SK-N-SH treated with all-trans-retinoic acid at 6 μM for 48 hours (cell line): ENCODE data around the gene SOX21.

Source experiments
- ATAC-seq: fragments of 200-7000 bp; cut with Tn5 transposase; 3 replicates; pipeline ENCODE4 v1.9.1; 2020; ENCODE audit warnings: mild to moderate bottlenecking, moderate library complexity
- ARNTL ChIP-seq: fragments of 450-650 bp; formaldehyde crosslinking; IDR thresholded peaks from 2 replicates; pipeline ENCODE4 v1.5.0; 2020; ENCODE audit warnings: low read depth, mild to moderate bottlenecking, moderate library complexity, borderline replicate concordance
- BACH2 ChIP-seq: fragments of 250-450 bp; sonication (Bioruptor Pico); IDR thresholded peaks from 2 replicates; pipeline ENCODE4 v1.9.0; 2021; ENCODE audit warnings: mild to moderate bottlenecking, borderline replicate concordance
- ESRRG ChIP-seq: fragments of 250-450 bp; sonication (Bioruptor Pico); IDR thresholded peaks from 2 replicates; pipeline ENCODE4 v1.6.1; 2021; ENCODE audit warnings: mild to moderate bottlenecking
- GLIS3 ChIP-seq: fragments of 250-450 bp; sonication (Bioruptor Pico); IDR thresholded peaks from 2 replicates; pipeline ENCODE4 v1.5.0; 2020; ENCODE audit warnings: mild to moderate bottlenecking, moderate library complexity
- ISL1 ChIP-seq: fragments of 250-450 bp; sonication (Bioruptor Pico); IDR thresholded peaks from 2 replicates; pipeline ENCODE4 v2.1.2; 2022; ENCODE audit warnings: mild to moderate bottlenecking, moderate library complexity
- OSR1 ChIP-seq: fragments of 250-450 bp; sonication (Bioruptor Pico); IDR thresholded peaks from 2 replicates; pipeline ENCODE4 v1.8.0; 2022; ENCODE audit warnings: moderate library complexity, mild to moderate bottlenecking, inconsistent platforms
- PPARA ChIP-seq: fragments of 250-450 bp; sonication (Bioruptor Pico); IDR thresholded peaks from 2 replicates; pipeline ENCODE4 v1.5.0; 2020; ENCODE audit warnings: mild to moderate bottlenecking, borderline replicate concordance
- RARB ChIP-seq: fragments of 250-450 bp; sonication (Bioruptor Pico); IDR thresholded peaks from 2 replicates; pipeline ENCODE4 v1.8.0; 2021; ENCODE audit warnings: mild to moderate bottlenecking, moderate library complexity
- SNAI2 ChIP-seq: fragments of 250-450 bp; sonication (Bioruptor Pico); IDR thresholded peaks from 2 replicates; pipeline ENCODE4 v1.5.0; 2020; ENCODE audit warnings: mild to moderate bottlenecking, moderate library complexity
- TCF4 ChIP-seq: fragments of 250-450 bp; sonication (Bioruptor Pico); IDR thresholded peaks from 2 replicates; pipeline ENCODE4 v1.8.0; 2021; ENCODE audit warnings: mild to moderate bottlenecking, moderate library complexity, borderline replicate concordance
- TOX ChIP-seq: fragments of 250-450 bp; sonication (Bioruptor Pico); IDR thresholded peaks from 2 replicates; pipeline ENCODE4 v1.8.0; 2021; ENCODE audit warnings: mild to moderate bottlenecking, moderate library complexity, borderline replicate concordance
- ZC3H10 ChIP-seq: fragments of 250-450 bp; sonication (Bioruptor Pico); IDR thresholded peaks from 2 replicates; pipeline ENCODE4 v1.5.1; 2021; ENCODE audit warnings: mild to moderate bottlenecking, moderate library complexity
- ZFP3 ChIP-seq: fragments of 250-450 bp; sonication (Bioruptor Pico); IDR thresholded peaks from 2 replicates; pipeline ENCODE4 v1.5.0; 2020; ENCODE audit warnings: mild to moderate bottlenecking, moderate library complexity
- ZFP30 ChIP-seq: fragments of 450-650 bp; formaldehyde crosslinking; IDR thresholded peaks from 2 replicates; pipeline ENCODE4 v1.5.0; 2022; ENCODE audit warnings: mild to moderate bottlenecking, moderate library complexity
- ZNF565 ChIP-seq: fragments of 450-650 bp; formaldehyde crosslinking; conservative IDR thresholded peaks from 2 replicates; pipeline ENCODE4 v1.5.0; 2020; ENCODE audit warnings: low read depth, mild to moderate bottlenecking, moderate library complexity
- ZNF70 ChIP-seq: fragments of 450-650 bp; formaldehyde crosslinking; IDR thresholded peaks from 2 replicates; pipeline ENCODE4 v1.5.0; 2020; ENCODE audit warnings: mild to moderate bottlenecking, moderate library complexity
- ZNF8 ChIP-seq: fragments of 450-650 bp; formaldehyde crosslinking; IDR thresholded peaks from 2 replicates; pipeline ENCODE4 v1.5.0; 2020; ENCODE audit warnings: mild to moderate bottlenecking, moderate library complexity
- TF ChIP-seq, protein P1 (sequence below): fragments of 250-450 bp; sonication (Bioruptor Pico); IDR thresholded peaks from 2 replicates; pipeline ENCODE4 v1.8.0; 2020; ENCODE audit warnings: mild to moderate bottlenecking, moderate library complexity, borderline replicate concordance
- TF ChIP-seq, protein P2 (sequence below): fragments of 250-450 bp; sonication (Bioruptor Pico); IDR thresholded peaks from 2 replicates; pipeline ENCODE4 v1.5.1; 2021; ENCODE audit warnings: mild to moderate bottlenecking, moderate library complexity
- TF ChIP-seq, protein P3 (sequence below): fragments of 250-450 bp; sonication (Bioruptor Pico); IDR thresholded peaks from 2 replicates; pipeline ENCODE4 v1.8.0; 2021; ENCODE audit warnings: low read depth, mild to moderate bottlenecking, moderate library complexity, borderline replicate concordance
- TF ChIP-seq, protein P4 (sequence below): fragments of 250-450 bp; sonication (Bioruptor Pico); IDR thresholded peaks from 2 replicates; pipeline ENCODE4 v1.5.1; 2020; ENCODE audit warnings: low read depth, mild to moderate bottlenecking, moderate library complexity
- TF ChIP-seq, protein P5 (sequence below): fragments of 250-450 bp; sonication (Bioruptor Pico); IDR thresholded peaks from 2 replicates; pipeline ENCODE4 v1.5.0; 2020; ENCODE audit warnings: mild to moderate bottlenecking, moderate library complexity

Gene SOX21

DNA sequence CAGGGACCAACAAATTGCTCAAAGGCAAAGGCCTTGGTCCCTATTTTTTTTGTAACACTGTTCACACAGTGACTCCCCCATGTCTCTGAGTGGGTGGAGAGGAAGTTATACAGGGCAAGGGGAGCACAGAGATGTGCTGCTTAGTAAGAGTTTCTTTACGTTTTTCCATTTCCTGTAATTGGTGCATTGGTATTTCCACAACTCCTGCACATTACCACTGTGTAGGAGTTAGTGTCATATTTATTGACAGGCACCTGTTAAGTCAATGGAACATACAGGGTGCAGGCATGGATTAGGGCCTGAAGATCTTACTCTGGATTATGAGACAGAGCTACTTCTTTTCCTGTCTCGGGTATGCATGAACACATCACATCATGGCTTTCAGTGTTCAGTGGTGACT lies 45.2 kb downstream of the SOX21 start:
- no peak for ATAC-seq
- TF ChIP-seq, protein P1, sequence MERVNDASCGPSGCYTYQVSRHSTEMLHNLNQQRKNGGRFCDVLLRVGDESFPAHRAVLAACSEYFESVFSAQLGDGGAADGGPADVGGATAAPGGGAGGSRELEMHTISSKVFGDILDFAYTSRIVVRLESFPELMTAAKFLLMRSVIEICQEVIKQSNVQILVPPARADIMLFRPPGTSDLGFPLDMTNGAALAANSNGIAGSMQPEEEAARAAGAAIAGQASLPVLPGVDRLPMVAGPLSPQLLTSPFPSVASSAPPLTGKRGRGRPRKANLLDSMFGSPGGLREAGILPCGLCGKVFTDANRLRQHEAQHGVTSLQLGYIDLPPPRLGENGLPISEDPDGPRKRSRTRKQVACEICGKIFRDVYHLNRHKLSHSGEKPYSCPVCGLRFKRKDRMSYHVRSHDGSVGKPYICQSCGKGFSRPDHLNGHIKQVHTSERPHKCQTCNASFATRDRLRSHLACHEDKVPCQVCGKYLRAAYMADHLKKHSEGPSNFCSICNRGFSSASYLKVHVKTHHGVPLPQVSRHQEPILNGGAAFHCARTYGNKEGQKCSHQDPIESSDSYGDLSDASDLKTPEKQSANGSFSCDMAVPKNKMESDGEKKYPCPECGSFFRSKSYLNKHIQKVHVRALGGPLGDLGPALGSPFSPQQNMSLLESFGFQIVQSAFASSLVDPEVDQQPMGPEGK (CRISPR knock-in tag): no peak
- TF ChIP-seq, all 23 proteins: peak for 0

DNA sequence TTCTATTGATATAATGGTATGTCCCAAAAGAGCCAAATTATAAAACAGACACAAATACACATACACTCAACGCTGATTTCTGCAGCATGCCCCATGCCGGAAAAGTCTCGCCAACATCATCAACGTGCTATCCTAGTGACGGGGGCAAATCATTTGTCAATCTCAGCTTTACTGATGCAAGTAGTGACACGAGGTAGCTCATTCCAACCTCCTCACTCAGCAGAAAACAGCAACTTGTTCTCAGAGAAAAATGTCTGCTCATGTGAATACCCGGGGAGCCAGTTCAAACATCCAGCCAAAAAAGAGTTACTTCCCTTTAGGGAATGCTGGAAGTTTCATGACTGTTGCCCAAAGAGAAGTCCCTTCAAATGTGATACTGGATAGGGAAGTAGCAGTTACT lies 46.3 kb downstream of the SOX21 start:
- no peak for ATAC-seq
- TF ChIP-seq, protein P2, sequence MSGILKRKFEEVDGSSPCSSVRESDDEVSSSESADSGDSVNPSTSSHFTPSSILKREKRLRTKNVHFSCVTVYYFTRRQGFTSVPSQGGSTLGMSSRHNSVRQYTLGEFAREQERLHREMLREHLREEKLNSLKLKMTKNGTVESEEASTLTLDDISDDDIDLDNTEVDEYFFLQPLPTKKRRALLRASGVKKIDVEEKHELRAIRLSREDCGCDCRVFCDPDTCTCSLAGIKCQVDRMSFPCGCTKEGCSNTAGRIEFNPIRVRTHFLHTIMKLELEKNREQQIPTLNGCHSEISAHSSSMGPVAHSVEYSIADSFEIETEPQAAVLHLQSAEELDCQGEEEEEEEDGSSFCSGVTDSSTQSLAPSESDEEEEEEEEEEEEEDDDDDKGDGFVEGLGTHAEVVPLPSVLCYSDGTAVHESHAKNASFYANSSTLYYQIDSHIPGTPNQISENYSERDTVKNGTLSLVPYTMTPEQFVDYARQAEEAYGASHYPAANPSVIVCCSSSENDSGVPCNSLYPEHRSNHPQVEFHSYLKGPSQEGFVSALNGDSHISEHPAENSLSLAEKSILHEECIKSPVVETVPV (CRISPR knock-in tag): no peak
- TF ChIP-seq OSR1 (CRISPR knock-in tag) (no peak), ESRRG (CRISPR knock-in tag) (no peak), ISL1 (CRISPR knock-in tag) (no peak), ZC3H10 (CRISPR knock-in tag) (no peak), ARNTL (no peak), ZFP3 (CRISPR knock-in tag) (no peak), ZNF565 (CRISPR knock-in tag) (no peak), GLIS3 (CRISPR knock-in tag) (no peak), PPARA (CRISPR knock-in tag) (no peak), ZNF8 (no peak), ZFP30 (no peak)
- TF ChIP-seq, protein P1 (CRISPR knock-in tag): no peak
- TF ChIP-seq, protein P3, sequence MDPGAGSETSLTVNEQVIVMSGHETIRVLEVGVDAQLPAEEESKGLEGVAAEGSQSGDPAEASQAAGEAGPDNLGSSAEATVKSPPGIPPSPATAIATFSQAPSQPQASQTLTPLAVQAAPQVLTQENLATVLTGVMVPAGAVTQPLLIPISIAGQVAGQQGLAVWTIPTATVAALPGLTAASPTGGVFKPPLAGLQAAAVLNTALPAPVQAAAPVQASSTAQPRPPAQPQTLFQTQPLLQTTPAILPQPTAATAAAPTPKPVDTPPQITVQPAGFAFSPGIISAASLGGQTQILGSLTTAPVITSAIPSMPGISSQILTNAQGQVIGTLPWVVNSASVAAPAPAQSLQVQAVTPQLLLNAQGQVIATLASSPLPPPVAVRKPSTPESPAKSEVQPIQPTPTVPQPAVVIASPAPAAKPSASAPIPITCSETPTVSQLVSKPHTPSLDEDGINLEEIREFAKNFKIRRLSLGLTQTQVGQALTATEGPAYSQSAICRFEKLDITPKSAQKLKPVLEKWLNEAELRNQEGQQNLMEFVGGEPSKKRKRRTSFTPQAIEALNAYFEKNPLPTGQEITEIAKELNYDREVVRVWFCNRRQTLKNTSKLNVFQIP: no peak
- TF ChIP-seq, protein P4, sequence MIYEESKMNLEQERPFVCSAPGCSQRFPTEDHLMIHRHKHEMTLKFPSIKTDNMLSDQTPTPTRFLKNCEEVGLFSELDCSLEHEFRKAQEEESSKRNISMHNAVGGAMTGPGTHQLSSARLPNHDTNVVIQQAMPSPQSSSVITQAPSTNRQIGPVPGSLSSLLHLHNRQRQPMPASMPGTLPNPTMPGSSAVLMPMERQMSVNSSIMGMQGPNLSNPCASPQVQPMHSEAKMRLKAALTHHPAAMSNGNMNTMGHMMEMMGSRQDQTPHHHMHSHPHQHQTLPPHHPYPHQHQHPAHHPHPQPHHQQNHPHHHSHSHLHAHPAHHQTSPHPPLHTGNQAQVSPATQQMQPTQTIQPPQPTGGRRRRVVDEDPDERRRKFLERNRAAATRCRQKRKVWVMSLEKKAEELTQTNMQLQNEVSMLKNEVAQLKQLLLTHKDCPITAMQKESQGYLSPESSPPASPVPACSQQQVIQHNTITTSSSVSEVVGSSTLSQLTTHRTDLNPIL (CRISPR knock-in tag): no peak

DNA sequence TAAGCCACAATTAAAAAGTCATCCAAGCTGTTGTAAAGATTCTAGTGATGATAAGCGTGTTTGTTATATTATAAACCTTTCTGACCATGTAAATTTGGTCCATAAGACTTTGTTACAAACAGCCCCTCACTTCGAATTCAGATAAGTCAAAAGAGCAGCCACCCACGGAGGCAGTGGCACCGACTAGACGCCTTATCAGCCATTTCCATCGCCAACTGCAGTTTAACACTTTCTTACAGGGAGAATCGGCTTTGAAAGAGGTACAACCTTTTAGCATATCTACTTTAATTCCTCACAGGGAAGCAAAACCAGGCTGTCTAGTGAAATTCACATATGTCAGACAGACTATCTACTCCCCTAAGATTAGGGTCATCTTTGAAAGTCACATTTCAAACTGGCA lies 47.5 kb downstream of the SOX21 start:
- no peak for ATAC-seq
- no peak for TF ChIP-seq ESRRG (CRISPR knock-in tag)
- TF ChIP-seq BACH2: no peak
- TF ChIP-seq, protein P5, sequence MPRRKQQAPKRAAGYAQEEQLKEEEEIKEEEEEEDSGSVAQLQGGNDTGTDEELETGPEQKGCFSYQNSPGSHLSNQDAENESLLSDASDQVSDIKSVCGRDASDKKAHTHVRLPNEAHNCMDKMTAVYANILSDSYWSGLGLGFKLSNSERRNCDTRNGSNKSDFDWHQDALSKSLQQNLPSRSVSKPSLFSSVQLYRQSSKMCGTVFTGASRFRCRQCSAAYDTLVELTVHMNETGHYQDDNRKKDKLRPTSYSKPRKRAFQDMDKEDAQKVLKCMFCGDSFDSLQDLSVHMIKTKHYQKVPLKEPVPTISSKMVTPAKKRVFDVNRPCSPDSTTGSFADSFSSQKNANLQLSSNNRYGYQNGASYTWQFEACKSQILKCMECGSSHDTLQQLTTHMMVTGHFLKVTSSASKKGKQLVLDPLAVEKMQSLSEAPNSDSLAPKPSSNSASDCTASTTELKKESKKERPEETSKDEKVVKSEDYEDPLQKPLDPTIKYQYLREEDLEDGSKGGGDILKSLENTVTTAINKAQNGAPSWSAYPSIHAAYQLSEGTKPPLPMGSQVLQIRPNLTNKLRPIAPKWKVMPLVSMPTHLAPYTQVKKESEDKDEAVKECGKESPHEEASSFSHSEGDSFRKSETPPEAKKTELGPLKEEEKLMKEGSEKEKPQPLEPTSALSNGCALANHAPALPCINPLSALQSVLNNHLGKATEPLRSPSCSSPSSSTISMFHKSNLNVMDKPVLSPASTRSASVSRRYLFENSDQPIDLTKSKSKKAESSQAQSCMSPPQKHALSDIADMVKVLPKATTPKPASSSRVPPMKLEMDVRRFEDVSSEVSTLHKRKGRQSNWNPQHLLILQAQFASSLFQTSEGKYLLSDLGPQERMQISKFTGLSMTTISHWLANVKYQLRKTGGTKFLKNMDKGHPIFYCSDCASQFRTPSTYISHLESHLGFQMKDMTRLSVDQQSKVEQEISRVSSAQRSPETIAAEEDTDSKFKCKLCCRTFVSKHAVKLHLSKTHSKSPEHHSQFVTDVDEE: no peak
- TF ChIP-seq ZFP3 (CRISPR knock-in tag): no peak
- TF ChIP-seq ZFP30: no peak
- TF ChIP-seq ISL1 (CRISPR knock-in tag): no peak
- no peak for TF ChIP-seq ZC3H10 (CRISPR knock-in tag)
- no peak for TF ChIP-seq RARB
- no peak for TF ChIP-seq PPARA (CRISPR knock-in tag)
- TF ChIP-seq, protein P3: no peak
- TF ChIP-seq GLIS3 (CRISPR knock-in tag): no peak
- no peak for TF ChIP-seq TCF4 (CRISPR knock-in tag)
- TF ChIP-seq TOX (CRISPR knock-in tag): no peak
- TF ChIP-seq ZNF565 (CRISPR knock-in tag): no peak
- no peak for TF ChIP-seq ZNF70 (CRISPR knock-in tag)
- TF ChIP-seq ZNF8: no peak
- TF ChIP-seq, protein P1 (CRISPR knock-in tag): no peak
- TF ChIP-seq OSR1 (CRISPR knock-in tag): no peak
- TF ChIP-seq SNAI2 (CRISPR knock-in tag): no peak
